ENCODE data around the gene PLP2. TPM values are rescaled to one million over a fixed set of nuclear protein-coding genes. Genes with fewer than 3 reads are reported as not detected.

Gene PLP2
- total RNA-seq, 2 donors from 2014 or later: 50.6 to 54.0 TPM

GRCh38 chrX:49153467-49153866, 18.2 kb upstream of the PLP2 start:
- no peak for ATAC-seq
- no peaks in the 10 kb centered on the region for H3K36me3 Mint-ChIP-seq
- no peak overlapping the region for H3K27ac Mint-ChIP-seq
- no peak overlapping the region for H3K4me3 Mint-ChIP-seq
- H3K9me3 Mint-ChIP-seq: no peaks in the 10 kb centered on the region
- no peaks in the 10 kb centered on the region for H3K27me3 Mint-ChIP-seq
- no peak for DNase-seq (ENCODE audit: low spot score)
- peaks cover 17 to 20% of the 10 kb centered on the region in 2 donors for H3K4me1 Mint-ChIP-seq (ENCODE audit: low read depth in 2 of 2)

GRCh38 chrX:49155243-49155899, 16.3 kb upstream of the PLP2 start:
- no peaks in the 10 kb centered on the region for H3K36me3 Mint-ChIP-seq
- H3K9me3 Mint-ChIP-seq: no peaks in the 10 kb centered on the region
- H3K27ac Mint-ChIP-seq: peak overlapping the region; percentile 81 to 83
- ATAC-seq (no peak), DNase-seq (ENCODE audit: low spot score) (no peak)
- H3K4me1 Mint-ChIP-seq (ENCODE audit: low read depth in 2 of 2): peaks cover 17 to 20% of the 10 kb centered on the region in 2 donors
- H3K4me3 Mint-ChIP-seq: peak overlapping the region; percentile 91
- H3K27me3 Mint-ChIP-seq: no peaks in the 10 kb centered on the region

- Mint-ChIP-seq H3K4me1 (ENCODE audit: low read depth in 2 of 2) (peaks cover 17 to 20% of the 10 kb centered on the region in 2 donors), H3K36me3 (no peaks in the 10 kb centered on the region), H3K27ac (peak overlapping the region; percentile 81 to 83), H3K4me3 (peak overlapping the region; percentile 91), H3K27me3 (no peaks in the 10 kb centered on the region), H3K9me3 (no peaks in the 10 kb centered on the region)
- ATAC-seq (peak; percentile 96), DNase-seq (ENCODE audit: low spot score) (peak; percentile 90)
These were observed 15.5 kb upstream of the PLP2 start for GRCh38 chrX:49155900-49156837.

- H3K36me3 Mint-ChIP-seq: no peaks in the 10 kb centered on the region
- H3K4me3 Mint-ChIP-seq: no peak overlapping the region
- no peak for ATAC-seq
These were observed 14.5 kb upstream of the PLP2 start for GRCh38 chrX:49157194-49157593.

GRCh38 chrX:49160908-49161307, 10.8 kb upstream of the PLP2 start:
- DNase-seq (ENCODE audit: low spot score): no peak
- H3K27ac Mint-ChIP-seq: no peak overlapping the region
- H3K36me3 Mint-ChIP-seq: no peaks in the 10 kb centered on the region
- no peaks in the 10 kb centered on the region for H3K27me3 Mint-ChIP-seq
- peaks cover 17 to 22% of the 10 kb centered on the region in 2 donors for H3K4me1 Mint-ChIP-seq (ENCODE audit: low read depth in 2 of 2)
- no peak for ATAC-seq
- H3K4me3 Mint-ChIP-seq: no peak overlapping the region
- no peaks in the 10 kb centered on the region for H3K9me3 Mint-ChIP-seq

More at GRCh38 chrX:49157194-49157593, 14.5 kb upstream of the PLP2 start:
- Mint-ChIP-seq H3K9me3 (no peaks in the 10 kb centered on the region), H3K27me3 (no peaks in the 10 kb centered on the region), H3K27ac (no peak overlapping the region), H3K4me1 (ENCODE audit: low read depth in 2 of 2) (peaks cover 17 to 20% of the 10 kb centered on the region in 2 donors)
- DNase-seq (ENCODE audit: low spot score): no peak

- no peak overlapping the region for H3K27ac Mint-ChIP-seq
- ATAC-seq (no peak), DNase-seq (ENCODE audit: low spot score) (no peak)
- no peaks in the 10 kb centered on the region for H3K27me3 Mint-ChIP-seq
- H3K4me1 Mint-ChIP-seq (ENCODE audit: low read depth in 2 of 2): peaks cover 16 to 18% of the 10 kb centered on the region in 2 donors
- H3K9me3 Mint-ChIP-seq: no peaks in the 10 kb centered on the region
- no peaks in the 10 kb centered on the region for H3K36me3 Mint-ChIP-seq
- no peak overlapping the region for H3K4me3 Mint-ChIP-seq
These were observed 10.1 kb upstream of the PLP2 start for GRCh38 chrX:49161632-49162031.

GRCh38 chrX:49162620-49163019, 9.1 kb upstream of the PLP2 start, which contains the start of gene MAGIX:
TSS of gene MAGIX (plus strand) at chrX:49162758. CDS start at chrX:49162890, 132 bp downstream.
- ATAC-seq: no peak
- DNase-seq (ENCODE audit: low spot score): no peak
- H3K27me3 Mint-ChIP-seq: no peaks in the 10 kb centered on the region
- H3K4me3 Mint-ChIP-seq: peak within 1 kb of the TSS; percentile 85
- peaks cover 24 to 27% of the 10 kb centered on the region in 2 donors for H3K4me1 Mint-ChIP-seq (ENCODE audit: low read depth in 2 of 2)
- no peaks in the 10 kb centered on the region for H3K9me3 Mint-ChIP-seq
- H3K27ac Mint-ChIP-seq: peak within 1 kb of the TSS; percentile 38 to 87
- H3K36me3 Mint-ChIP-seq: no peaks in the 10 kb centered on the region

- Mint-ChIP-seq H3K27me3 (no peaks in the 10 kb centered on the region), H3K9me3 (no peaks in the 10 kb centered on the region), H3K36me3 (no peaks in the 10 kb centered on the region), H3K4me3 (peak overlapping the region; percentile 85), H3K4me1 (ENCODE audit: low read depth in 2 of 2) (peaks cover 27 to 31% of the 10 kb centered on the region in 2 donors), H3K27ac (peak overlapping the region; percentile 38 to 87)
- peak; percentile 88 for DNase-seq (ENCODE audit: low spot score)
- ATAC-seq: peak; percentile 80 to 87
These were observed 7.9 kb upstream of the PLP2 start for GRCh38 chrX:49163555-49164419.

- Mint-ChIP-seq H3K4me3 (peak overlapping the region; percentile 85), H3K27ac (peak overlapping the region; percentile 17 to 87), H3K36me3 (no peaks in the 10 kb centered on the region), H3K27me3 (no peaks in the 10 kb centered on the region), H3K4me1 (ENCODE audit: low read depth in 2 of 2) (peaks cover 27 to 31% of the 10 kb centered on the region in 2 donors), H3K9me3 (no peaks in the 10 kb centered on the region)
- ATAC-seq (no peak), DNase-seq (ENCODE audit: low spot score) (no peak)
These were observed 6.9 kb upstream of the PLP2 start for GRCh38 chrX:49164589-49165360.

- H3K27me3 Mint-ChIP-seq: no peaks in the 10 kb centered on the region
- peaks cover 27 to 31% of the 10 kb centered on the region in 2 donors for H3K4me1 Mint-ChIP-seq (ENCODE audit: low read depth in 2 of 2)
- ATAC-seq (peak; percentile 67 to 70), DNase-seq (ENCODE audit: low spot score) (peak; percentile 69)
- H3K4me3 Mint-ChIP-seq: peak overlapping the region; percentile 94
- peak overlapping the region; percentile 92 to 95 for H3K27ac Mint-ChIP-seq
- no peaks in the 10 kb centered on the region for H3K9me3 Mint-ChIP-seq
- no peaks in the 10 kb centered on the region for H3K36me3 Mint-ChIP-seq
These were observed 5.5 kb upstream of the PLP2 start for GRCh38 chrX:49165901-49166881.

- Mint-ChIP-seq H3K36me3 (no peaks in the 10 kb centered on the region), H3K27ac (peak overlapping the region; percentile 92 to 95), H3K4me3 (peak overlapping the region; percentile 94), H3K4me1 (ENCODE audit: low read depth in 2 of 2) (peaks cover 27 to 31% of the 10 kb centered on the region in 2 donors), H3K27me3 (no peaks in the 10 kb centered on the region), H3K9me3 (no peaks in the 10 kb centered on the region)
- ATAC-seq (peak; percentile 56 to 62), DNase-seq (ENCODE audit: low spot score) (peak; percentile 83)
These were observed 4.6 kb upstream of the PLP2 start for GRCh38 chrX:49166914-49167739.

Data from natural killer cell treated with Interleukin-12 subunit alpha and Interleukin-12 subunit beta and Interleukin-15 and Interleukin-18, amount 100 ng/mL, for 72 hours (primary cell).